Caco-2 (cell line): Measurements from ENCODE around the gene TANC2. TPM values are rescaled to one million over a fixed set of nuclear protein-coding genes. Genes with fewer than 3 reads are reported as not detected.

Experiments
- BruUV-seq: library from RNA; stranded (reverse); fragments of 400-500 nt; replicated peaks from 2 replicates; lab custom pipeline; 2021; lab: Mats Ljungman, UMichigan
- CTCF ChIA-PET: fragments of 300-600 bp; sonication (Branson Sonifier 250); formaldehyde crosslinking; loops from one replicate; lab custom pipeline; 2022; ENCODE audit warnings: antibody characterized with exemption; lab: Charles Lee
- POLR2A ChIA-PET: fragments of 300-600 bp; sonication (Branson Sonifier 250); formaldehyde crosslinking; loops from one replicate; lab custom pipeline; 2022; ENCODE audit warnings: antibody characterized with exemption; lab: Charles Lee
- DNase-seq, 2 experiments: peaks; one replicate each; pipeline versions ENCODE4 v3.0.0 to v3.0.0-alpha.2; 2020 to 2022
- H3K27me3 ChIP-seq: replicated peaks from 2 replicates; pipeline ENCODE4 v1.6.0; 2011; ENCODE audit warnings: low read length; ENCODE audit not compliant: control insufficient read depth, insufficient read depth
- H3K36me3 ChIP-seq: 2 replicates; pipeline ENCODE4 v1.5.1; 2011; ENCODE audit warnings: low read length; ENCODE audit not compliant: control insufficient read depth, insufficient read depth
- H3K4me1 ChIP-seq: fragments of 250-450 bp; sonication (Bioruptor Pico); 2 replicates; pipeline ENCODE4 v1.5.1; 2020; ENCODE audit warnings: mild to moderate bottlenecking
- H3K4me3 ChIP-seq: 2 replicates; pipeline ENCODE4 v1.5.1; 2011; ENCODE audit warnings: low read depth, mild to moderate bottlenecking, control low read depth, low read length
- H3K9me3 ChIP-seq: fragments of 250-450 bp; sonication (Bioruptor Pico); 2 replicates; pipeline ENCODE4 v1.5.1; 2020; ENCODE audit warnings: mild to moderate bottlenecking, moderate library complexity
- H3K27ac Mint-ChIP-seq: one replicate; pipeline ENCODE4 v1.8.0; 2022; ENCODE audit warnings: mixed read lengths; ENCODE audit not compliant: unreplicated experiment
- H3K27me3 Mint-ChIP-seq: one replicate; pipeline ENCODE4 v1.8.0; 2022; ENCODE audit warnings: mixed read lengths; ENCODE audit not compliant: insufficient read depth, unreplicated experiment
- H3K36me3 Mint-ChIP-seq: one replicate; pipeline ENCODE4 v1.8.0; 2022; ENCODE audit warnings: mild to moderate bottlenecking, mixed read lengths; ENCODE audit not compliant: insufficient read depth, unreplicated experiment
- H3K4me1 Mint-ChIP-seq: one replicate; pipeline ENCODE4 v1.8.0; 2022; ENCODE audit warnings: low read depth, mixed read lengths; ENCODE audit not compliant: unreplicated experiment
- H3K4me3 Mint-ChIP-seq: one replicate; pipeline ENCODE4 v1.8.0; 2022; ENCODE audit warnings: mild to moderate bottlenecking, moderate library complexity, mixed read lengths; ENCODE audit not compliant: unreplicated experiment
- H3K9me3 Mint-ChIP-seq: one replicate; pipeline ENCODE4 v1.8.0; 2022; ENCODE audit warnings: mixed read lengths; ENCODE audit not compliant: unreplicated experiment
- CTCF ChIP-seq, 2 experiments: fragments of 200-600 bp in 1 of 2; IDR thresholded peaks; 1 replicate in 1 of 2; 2 replicates in 1 of 2; pipeline versions ENCODE4 v1.5.1 to v1.8.0; 2011 to 2022; ENCODE audit warnings: antibody characterized with exemption in 1 of 2, control low read depth in 1 of 2, inconsistent platforms in 1 of 2, low read depth in 1 of 2, low read length in 1 of 2, mild to moderate bottlenecking in 1 of 2, moderate library complexity in 1 of 2; ENCODE audit not compliant: insufficient read depth in 1 of 2, severe bottlenecking in 1 of 2, unreplicated experiment in 1 of 2
- intact Hi-C: fragments of 100-400 bp; cut with micrococcal nuclease; formaldehyde crosslinking; loops from one replicate; pipeline ENCODE4 v1.10.0; 2022; ENCODE audit not compliant: unreplicated experiment
- total RNA-seq: library from RNA; stranded (reverse); gene quantifications from 2 replicates; pipeline ENCODE4 v1.2.3, GENCODE V29; 2022

TANC2 gene
- total RNA-seq, 1 experiment from 2014 or later: 1.9 TPM

GRCh38 chr17:62948370-62948769, 17.7 kb upstream of the TANC2 start:
- Histone ChIP-seq H3K27me3 (no peaks in the 10 kb centered on the region), H3K4me1 (no peaks in the 10 kb centered on the region), H3K9me3 (0 out of 2 replicates have a peak, but pooled peaks cover 4% of the 10 kb centered on the region), H3K36me3 (no peaks in the 10 kb centered on the region), H3K4me3 (no peak overlapping the region)
- no peak for TF ChIP-seq CTCF (IDR thresholded peaks at IDR 0.05; ENCODE audit: insufficient read depth in 1 of 2, low read depth in 1 of 2, low read length in 1 of 2, severe bottlenecking in 1 of 2, unreplicated experiment in 1 of 2)
- no peak overlapping the region for H3K4me3 Mint-ChIP-seq
- BruUV-seq: no TSS peak
- H3K27me3 Mint-ChIP-seq: peaks cover 7% of the 10 kb centered on the region
- H3K9me3 Mint-ChIP-seq: no peaks in the 10 kb centered on the region
- no peak overlapping the region for H3K27ac Mint-ChIP-seq
- POLR2A ChIA-PET: no interaction called here
- H3K4me1 Mint-ChIP-seq: no peaks in the 10 kb centered on the region
- DNase-seq: no peak
- no peaks in the 10 kb centered on the region for H3K36me3 Mint-ChIP-seq
- CTCF ChIA-PET: no interaction called here
- intact Hi-C loops: no loop called here

GRCh38 chr17:62949036-62949435, 17.0 kb upstream of the TANC2 start:
- 0 out of 2 replicates have a peak, but pooled peaks cover 4% of the 10 kb centered on the region for H3K9me3 ChIP-seq
- H3K4me1 ChIP-seq: no peaks in the 10 kb centered on the region
- no peak for TF ChIP-seq CTCF (IDR thresholded peaks at IDR 0.05; ENCODE audit: insufficient read depth in 1 of 2, low read depth in 1 of 2, low read length in 1 of 2, severe bottlenecking in 1 of 2, unreplicated experiment in 1 of 2)
- CTCF ChIA-PET: no interaction called here
- POLR2A ChIA-PET: no interaction called here
- Mint-ChIP-seq H3K36me3 (no peaks in the 10 kb centered on the region), H3K4me1 (no peaks in the 10 kb centered on the region), H3K9me3 (no peaks in the 10 kb centered on the region), H3K27ac (no peak overlapping the region), H3K27me3 (peaks cover 3% of the 10 kb centered on the region), H3K4me3 (no peak overlapping the region)
- intact Hi-C loops: no loop called here
- no TSS peak for BruUV-seq
- DNase-seq: no peak
- H3K4me3 ChIP-seq: no peak overlapping the region
- no peaks in the 10 kb centered on the region for H3K36me3 ChIP-seq
- no peaks in the 10 kb centered on the region for H3K27me3 ChIP-seq

GRCh38 chr17:62950067-62950466, 16.0 kb upstream of the TANC2 start:
- Mint-ChIP-seq H3K27ac (no peak overlapping the region), H3K9me3 (no peaks in the 10 kb centered on the region), H3K4me3 (no peak overlapping the region), H3K27me3 (peaks cover 3% of the 10 kb centered on the region), H3K36me3 (no peaks in the 10 kb centered on the region), H3K4me1 (no peaks in the 10 kb centered on the region)
- no TSS peak for BruUV-seq
- ChIA-PET POLR2A (no interaction called here), CTCF (no interaction called here)
- Histone ChIP-seq H3K27me3 (no peaks in the 10 kb centered on the region), H3K9me3 (0 out of 2 replicates have a peak, but pooled peaks cover 4% of the 10 kb centered on the region), H3K4me3 (no peak overlapping the region), H3K36me3 (no peaks in the 10 kb centered on the region), H3K4me1 (no peaks in the 10 kb centered on the region)
- intact Hi-C loops: no loop called here
- no peak for DNase-seq
- no peak for TF ChIP-seq CTCF (IDR thresholded peaks at IDR 0.05; ENCODE audit: insufficient read depth in 1 of 2, low read depth in 1 of 2, low read length in 1 of 2, severe bottlenecking in 1 of 2, unreplicated experiment in 1 of 2)
